AG10803 (cell line): ENCODE results near the gene MAP4K4.
A peak's percentile ranks its signal among the peaks of the same experiment; 100 is the strongest.

Experiments used
- DNase-seq: peaks from one replicate; pipeline ENCODE4 v3.0.0; 2010; ENCODE audit warnings: low read depth
- H3K4me3 ChIP-seq: 2 replicates; pipeline ENCODE4 v1.5.1; 2011; ENCODE audit warnings: mild to moderate bottlenecking, low read length, control low read depth
- CTCF ChIP-seq: conservative IDR thresholded peaks from 2 replicates; pipeline ENCODE4 v1.5.1; 2011; ENCODE audit warnings: mild to moderate bottlenecking, low read length, control low read depth, inconsistent platforms

Gene MAP4K4

GRCh38 chr2:101879466-101879865 is 182.0 kb downstream of the MAP4K4 start:
- DNase-seq: no peak
- TF ChIP-seq CTCF: no peak
- no peak overlapping the region for H3K4me3 ChIP-seq

- peak; percentile 20 for DNase-seq
- no peak overlapping the region for H3K4me3 ChIP-seq
- TF ChIP-seq CTCF: no peak
These were observed 183.6 kb downstream of the MAP4K4 start for GRCh38 chr2:101881131-101881530.

- H3K4me3 ChIP-seq: no peak overlapping the region
- DNase-seq: no peak
- TF ChIP-seq CTCF: no peak
These were observed 185.3 kb downstream of the MAP4K4 start for GRCh38 chr2:101882769-101883307.

GRCh38 chr2:101883860-101884259 is 186.4 kb downstream of the MAP4K4 start:
- DNase-seq: peak; percentile 61

GRCh38 chr2:101884423-101884822 is 186.9 kb downstream of the MAP4K4 start:
- no peak for TF ChIP-seq CTCF
- H3K4me3 ChIP-seq: no peak overlapping the region
- DNase-seq: no peak

More at GRCh38 chr2:101883860-101884259, 186.4 kb downstream of the MAP4K4 start:
- TF ChIP-seq CTCF: peak; percentile 77
- no peak overlapping the region for H3K4me3 ChIP-seq

- no peak overlapping the region for H3K4me3 ChIP-seq
- TF ChIP-seq CTCF: no peak
- DNase-seq: no peak
These were observed 189.8 kb downstream of the MAP4K4 start for GRCh38 chr2:101887328-101887727.

- no peak for TF ChIP-seq CTCF
- no peak for DNase-seq
- H3K4me3 ChIP-seq: no peak overlapping the region
These were observed 192.1 kb downstream of the MAP4K4 start for GRCh38 chr2:101889460-101890098.
